ENCODE results near the gene OR4P4.

Gene OR4P4

GRCh38 chr11:55658031-55658573 is 23.2 kb downstream of the OR4P4 start:
- Histone ChIP-seq H3K4me3 (ENCODE audit: insufficient read depth, low read length, poor library complexity, severe bottlenecking) (no peak overlapping the region), H3K9ac (ENCODE audit: low read length) (no peak overlapping the region), H3K9me3 (ENCODE audit: insufficient read depth, low read length) (no peaks in the 10 kb centered on the region), H3K79me2 (ENCODE audit: insufficient read depth, low read length) (no peaks in the 10 kb centered on the region), H3K36me3 (ENCODE audit: low read length) (no peaks in the 10 kb centered on the region), H3K27me3 (ENCODE audit: low read length) (no peaks in the 10 kb centered on the region), H4K20me1 (ENCODE audit: low read depth, low read length) (no peaks in the 10 kb centered on the region), H3K27ac (ENCODE audit: low read depth, low read length) (no peak overlapping the region), H3F3A (ENCODE audit: insufficient read depth) (no peaks in the 10 kb centered on the region), H3K9me2 (replicated peaks; ENCODE audit: insufficient read depth, low read length) (no peaks in the 10 kb centered on the region), H2AFZ (ENCODE audit: low read depth, low read length, severe bottlenecking) (no peak overlapping the region), H3K4me2 (ENCODE audit: low read depth, low read length, poor library complexity, severe bottlenecking) (no peak overlapping the region)
- TF ChIP-seq CTCF (IDR thresholded peaks at IDR 0.05; ENCODE audit: insufficient read depth, low read length, poor library complexity, severe bottlenecking) = no peak
- TF ChIP-seq EZH2phosphoT487 (conservative IDR thresholded peaks at IDR 0.05; ENCODE audit: low read length) = no peak

- Histone ChIP-seq H4K20me1 (ENCODE audit: low read depth, low read length) (no peaks in the 10 kb centered on the region), H2AFZ (ENCODE audit: low read depth, low read length, severe bottlenecking) (no peak overlapping the region), H3K9ac (ENCODE audit: low read length) (no peak overlapping the region), H3K27me3 (ENCODE audit: low read length) (no peaks in the 10 kb centered on the region), H3K9me2 (replicated peaks; ENCODE audit: insufficient read depth, low read length) (no peaks in the 10 kb centered on the region), H3K36me3 (ENCODE audit: low read length) (no peaks in the 10 kb centered on the region), H3K4me2 (ENCODE audit: low read depth, low read length, poor library complexity, severe bottlenecking) (no peak overlapping the region), H3F3A (ENCODE audit: insufficient read depth) (no peaks in the 10 kb centered on the region), H3K79me2 (ENCODE audit: insufficient read depth, low read length) (no peaks in the 10 kb centered on the region), H3K4me3 (ENCODE audit: insufficient read depth, low read length, poor library complexity, severe bottlenecking) (no peak overlapping the region), H3K9me3 (ENCODE audit: insufficient read depth, low read length) (no peaks in the 10 kb centered on the region), H3K27ac (ENCODE audit: low read depth, low read length) (no peak overlapping the region)
- TF ChIP-seq CTCF (IDR thresholded peaks at IDR 0.05; ENCODE audit: insufficient read depth, low read length, poor library complexity, severe bottlenecking) = no peak
- no peak for TF ChIP-seq EZH2phosphoT487 (conservative IDR thresholded peaks at IDR 0.05; ENCODE audit: low read length)
Observed at GRCh38 chr11:55658608-55659007, 23.7 kb downstream of the OR4P4 start.

- no peaks in the 10 kb centered on the region for H3K9me2 ChIP-seq (replicated peaks; ENCODE audit: insufficient read depth, low read length)
- no peaks in the 10 kb centered on the region for H3K27me3 ChIP-seq (ENCODE audit: low read length)
- no peak within 1 kb of the TSS for H2AFZ ChIP-seq (ENCODE audit: low read depth, low read length, severe bottlenecking)
- H3K27ac ChIP-seq (ENCODE audit: low read depth, low read length) = no peak within 1 kb of the TSS
- H3K79me2 ChIP-seq (ENCODE audit: insufficient read depth, low read length) = no peaks in the 10 kb centered on the region
- no peak within 1 kb of the TSS for H3K4me2 ChIP-seq (ENCODE audit: low read depth, low read length, poor library complexity, severe bottlenecking)
- no peak within 1 kb of the TSS for H3K9ac ChIP-seq (ENCODE audit: low read length)
- no peaks in the 10 kb centered on the region for H3K36me3 ChIP-seq (ENCODE audit: low read length)
- H3F3A ChIP-seq (ENCODE audit: insufficient read depth) = no peaks in the 10 kb centered on the region
- TF ChIP-seq EZH2phosphoT487 (conservative IDR thresholded peaks at IDR 0.05; ENCODE audit: low read length) (no peak), CTCF (IDR thresholded peaks at IDR 0.05; ENCODE audit: insufficient read depth, low read length, poor library complexity, severe bottlenecking) (no peak)
- no peak within 1 kb of the TSS for H3K4me3 ChIP-seq (ENCODE audit: insufficient read depth, low read length, poor library complexity, severe bottlenecking)
- no peaks in the 10 kb centered on the region for H4K20me1 ChIP-seq (ENCODE audit: low read depth, low read length)
- H3K9me3 ChIP-seq (ENCODE audit: insufficient read depth, low read length) = no peaks in the 10 kb centered on the region
Observed at GRCh38 chr11:55661901-55662300, 27.0 kb downstream of the OR4P4 start, which contains the start of gene OR4C6. Gene OR4C6 (plus strand): TSS chr11:55662201. CDS start chr11:55665167, 2,966 bp downstream.
